Urinary bladder (tissue), 4 donors: ENCODE results near the gene KCTD16. TPM values are rescaled to one million over a fixed set of nuclear protein-coding genes. Genes with fewer than 3 reads are reported as not detected.

Experiments used
- DNase-seq: peaks from one replicate; pipeline ENCODE4 v3.0.0-alpha.2; 2015; ENCODE audit errors: extremely low spot score
- H3K27ac ChIP-seq: one replicate; pipeline ENCODE4 v1.5.1; 2013; ENCODE audit warnings: low read depth, mild to moderate bottlenecking, moderate library complexity
- H3K36me3 ChIP-seq: one replicate; pipeline ENCODE4 v1.6.1; 2013; ENCODE audit warnings: mild to moderate bottlenecking, moderate library complexity; ENCODE audit not compliant: insufficient read depth
- H3K4me1 ChIP-seq: one replicate; pipeline ENCODE4 v1.6.1; 2013; ENCODE audit warnings: mild to moderate bottlenecking, moderate library complexity; ENCODE audit not compliant: insufficient read depth
- H3K4me3 ChIP-seq: one replicate; pipeline ENCODE4 v1.5.1; 2013; ENCODE audit warnings: low read depth, low read length
- WGBS: extraction: QIAGEN DNeasy Blood & Tissue Kit; methylation state at CpG from one replicate; pipeline ENCODE4 v1.1.7; 2013; 5-methylcytosine and 5-hydroxymethylcytosine counted together
- polyA plus RNA-seq: library from polyadenylated mRNA; stranded (reverse); fragments of 200-250 nt; gene quantifications from one replicate; pipeline ENCODE4 v1.2.3, GENCODE V29; 2013
- total RNA-seq: library from RNA; depleted of rRNA; stranded (reverse); fragments of >200 nt; gene quantifications from one replicate; pipeline ENCODE4 v1.2.3, GENCODE V29; 2014
- donor health status: healthy with polysubstance abuse.
- donor health status: healthy.

The KCTD16 gene
- total and polyA plus RNA-seq, 2 donors = 0.06 to 1.6 TPM

DNA sequence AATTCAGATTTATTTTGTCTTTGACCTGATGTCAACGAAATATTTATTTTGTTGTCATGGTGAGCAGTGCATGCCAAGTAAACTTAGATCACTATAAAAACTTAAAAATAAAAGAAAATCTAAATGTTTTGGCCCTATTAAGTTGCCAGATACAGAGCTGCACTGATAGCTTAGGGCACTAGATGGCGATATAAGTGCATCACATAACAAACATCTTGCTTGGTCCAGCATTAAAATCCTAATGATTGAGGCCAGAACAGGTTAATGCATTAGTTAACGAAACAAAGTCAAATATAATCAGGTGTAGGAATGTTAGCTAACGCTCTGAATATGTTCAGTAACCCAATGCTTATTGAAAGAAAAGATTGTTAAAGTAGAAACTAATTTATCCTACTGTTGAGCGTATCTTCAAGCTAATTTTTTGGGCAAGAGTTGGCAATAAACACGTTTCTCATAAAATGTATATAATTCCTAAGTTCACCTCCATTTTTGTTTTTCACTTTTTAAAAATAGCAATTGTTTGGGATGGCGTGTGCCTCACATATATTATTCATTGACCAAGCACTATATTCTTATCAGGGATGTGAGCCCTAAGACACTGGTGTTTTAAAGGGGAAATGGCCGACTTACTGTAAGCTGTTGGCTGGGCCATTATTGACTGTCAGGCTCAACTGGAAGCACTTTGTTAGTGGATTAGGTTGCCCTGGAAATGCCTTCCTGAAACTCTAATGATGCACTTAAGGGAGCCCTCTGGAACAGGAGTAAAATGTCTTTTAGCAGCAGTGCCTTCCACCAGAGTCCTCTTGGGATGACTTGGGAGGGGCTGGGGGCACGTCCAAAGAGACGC is 33.3 kb downstream of the KCTD16 start:
- H3K4me3 ChIP-seq = no peak overlapping the region
- peak; percentile 60 for DNase-seq
- no peak overlapping the region for H3K27ac ChIP-seq
- no peaks in the 10 kb centered on the region for H3K4me1 ChIP-seq
- WGBS = 37% methylated on average over 10 of the region's 10 CpGs
- H3K36me3 ChIP-seq = no peaks in the 10 kb centered on the region

DNA sequence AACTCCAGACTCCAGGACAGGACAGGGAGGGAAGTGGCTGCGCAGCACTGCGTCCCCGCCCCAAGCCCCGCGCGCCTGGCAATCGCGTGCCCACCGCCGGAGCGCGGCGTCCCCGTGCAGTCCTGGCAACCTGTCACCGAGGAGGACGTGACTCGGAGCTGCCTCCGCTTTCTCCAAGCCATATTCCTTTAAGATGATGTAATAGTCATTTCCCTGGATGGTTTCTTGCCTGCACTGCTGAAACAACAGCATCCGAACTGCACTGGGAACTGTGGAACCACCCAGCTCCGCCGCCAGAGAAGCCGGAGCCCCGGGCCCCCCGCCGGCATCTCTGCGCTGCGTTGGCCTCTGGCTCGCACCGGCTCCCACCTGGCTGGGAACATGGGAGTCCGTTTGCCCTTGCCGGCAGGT is 34.5 kb downstream of the KCTD16 start:
- WGBS = 1% methylated on average over 31 of the region's 31 CpGs
- H3K36me3 ChIP-seq = no peaks in the 10 kb centered on the region
- DNase-seq = no peak

DNA sequence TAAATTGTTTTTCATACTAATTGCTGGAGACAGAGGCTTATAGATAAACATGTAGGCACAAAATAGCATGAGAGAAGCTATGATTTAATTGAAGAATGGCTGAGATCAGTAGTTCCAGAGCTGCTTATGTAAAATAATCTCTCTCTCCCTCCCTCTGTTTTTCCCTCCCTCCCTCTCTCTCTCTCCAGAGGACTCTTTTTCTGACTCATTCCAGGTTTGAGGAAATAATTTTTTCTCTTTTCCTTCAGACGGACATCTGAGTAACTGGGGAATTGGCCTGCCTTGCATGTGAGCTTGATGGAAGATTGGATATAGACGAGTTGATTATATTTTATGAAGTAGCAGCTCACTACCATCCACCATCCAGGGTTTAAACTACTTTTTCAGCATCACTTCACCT is 35.5 kb downstream of the KCTD16 start:
- Histone ChIP-seq H3K27ac (no peak overlapping the region), H3K4me3 (no peak overlapping the region), H3K4me1 (no peaks in the 10 kb centered on the region), H3K36me3 (no peaks in the 10 kb centered on the region)
- no peak for DNase-seq
- 47% methylated on average over 2 of the region's 2 CpGs for WGBS

More for the DNA sequence above, 34.5 kb downstream of the KCTD16 start:
- Histone ChIP-seq H3K27ac (no peak overlapping the region), H3K4me1 (no peaks in the 10 kb centered on the region), H3K4me3 (peak overlapping the region; percentile 15)

DNA sequence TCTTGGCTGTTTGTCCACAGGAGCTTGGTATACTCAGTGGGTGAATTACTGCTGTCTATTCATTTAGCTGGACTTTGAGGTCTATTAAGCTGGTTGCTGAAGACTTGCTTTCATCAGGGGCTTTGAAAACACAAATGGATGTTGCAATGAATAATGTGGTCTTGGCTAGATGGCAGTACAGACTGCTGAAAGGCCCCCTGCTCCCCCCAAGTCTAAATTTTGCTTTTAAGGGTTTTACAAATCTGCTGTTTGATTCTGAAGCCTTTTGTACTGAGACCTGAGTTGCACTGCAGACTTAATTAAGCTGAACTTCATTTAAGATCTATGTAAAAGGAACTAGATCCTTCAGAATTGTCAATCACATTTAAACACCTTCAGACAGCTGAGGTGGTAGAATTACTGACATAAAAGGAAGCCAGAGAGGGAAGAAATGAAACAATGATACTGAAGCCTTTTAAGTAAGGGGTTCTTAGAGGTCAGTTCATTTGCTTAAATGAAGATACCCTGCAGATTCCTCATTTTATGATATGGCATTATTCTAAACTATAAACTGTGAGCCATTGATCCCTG is 37.3 kb downstream of the KCTD16 start:
- DNase-seq = no peak
- no peaks in the 10 kb centered on the region for H3K4me1 ChIP-seq
- H3K36me3 ChIP-seq = no peaks in the 10 kb centered on the region
- no peak overlapping the region for H3K4me3 ChIP-seq
- no peak overlapping the region for H3K27ac ChIP-seq

DNA sequence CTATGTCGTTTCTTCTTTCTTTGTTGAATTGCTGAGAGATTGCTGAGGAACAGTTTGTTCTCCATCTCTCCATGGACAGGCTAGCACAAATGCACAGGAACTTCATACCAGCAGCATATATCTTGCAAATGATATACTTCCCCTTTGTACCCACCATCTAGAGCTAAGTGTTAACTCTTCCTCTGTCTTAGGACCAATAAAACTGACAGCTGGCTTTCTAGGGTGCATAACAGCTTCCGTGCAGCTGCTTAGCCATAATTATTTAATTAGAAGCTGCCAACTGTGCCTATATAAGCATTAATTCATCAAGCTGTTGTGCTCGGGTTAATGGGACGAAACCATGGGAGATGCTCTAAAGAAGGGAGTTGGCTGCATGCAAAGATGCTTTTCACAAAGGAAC is 38.7 kb downstream of the KCTD16 start:
- no peak overlapping the region for H3K27ac ChIP-seq
- WGBS = 65% methylated on average over 4 of the region's 4 CpGs
- no peaks in the 10 kb centered on the region for H3K4me1 ChIP-seq
- H3K36me3 ChIP-seq = no peaks in the 10 kb centered on the region
- no peak overlapping the region for H3K4me3 ChIP-seq
- no peak for DNase-seq

DNA sequence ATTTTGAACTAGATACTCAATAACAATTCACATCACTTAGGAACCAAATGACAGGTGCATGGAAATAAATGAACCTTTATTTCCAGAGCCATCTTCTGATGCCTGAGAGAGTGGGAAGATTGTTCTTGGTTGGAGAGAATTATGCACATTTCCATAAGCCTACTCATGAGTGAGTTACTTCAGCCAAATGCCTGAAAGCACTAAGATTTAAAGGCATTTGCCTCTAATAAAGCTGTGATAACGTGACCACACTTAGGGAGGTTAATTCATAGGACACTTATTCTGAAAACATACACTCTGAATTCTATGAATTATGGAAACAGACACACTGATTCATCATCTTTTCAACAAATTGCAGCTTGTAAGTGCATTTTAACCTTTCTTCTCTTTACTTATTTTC is 40.0 kb downstream of the KCTD16 start:
- Histone ChIP-seq H3K4me1 (no peaks in the 10 kb centered on the region), H3K36me3 (no peaks in the 10 kb centered on the region), H3K4me3 (no peak overlapping the region), H3K27ac (no peak overlapping the region)
- 43% methylated on average over 1 of the region's 1 CpG for WGBS
- no peak for DNase-seq

DNA sequence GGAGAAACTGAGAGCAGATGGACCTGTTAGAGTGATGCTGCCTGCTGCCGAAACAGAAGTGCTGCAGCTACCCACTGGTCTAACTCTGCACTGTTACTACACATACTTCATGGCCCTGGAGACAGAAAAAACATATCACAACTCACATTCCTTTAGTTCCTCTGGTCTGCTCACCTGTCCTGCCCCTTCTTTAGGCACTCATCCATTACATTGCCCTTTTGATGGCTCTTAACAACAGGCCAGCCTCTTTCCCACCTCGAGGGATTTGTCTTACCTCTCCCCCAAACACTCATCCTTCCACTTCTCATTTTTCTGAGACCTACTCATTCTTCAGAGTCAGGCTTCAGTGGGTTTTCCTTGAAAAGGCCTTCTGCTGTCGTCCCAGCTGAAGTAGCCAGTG is 49.2 kb downstream of the KCTD16 start:
- Histone ChIP-seq H3K36me3 (no peaks in the 10 kb centered on the region), H3K4me3 (no peak overlapping the region), H3K4me1 (no peaks in the 10 kb centered on the region), H3K27ac (no peak overlapping the region)
- WGBS = 66% methylated on average over 3 of the region's 3 CpGs
- no peak for DNase-seq

DNA sequence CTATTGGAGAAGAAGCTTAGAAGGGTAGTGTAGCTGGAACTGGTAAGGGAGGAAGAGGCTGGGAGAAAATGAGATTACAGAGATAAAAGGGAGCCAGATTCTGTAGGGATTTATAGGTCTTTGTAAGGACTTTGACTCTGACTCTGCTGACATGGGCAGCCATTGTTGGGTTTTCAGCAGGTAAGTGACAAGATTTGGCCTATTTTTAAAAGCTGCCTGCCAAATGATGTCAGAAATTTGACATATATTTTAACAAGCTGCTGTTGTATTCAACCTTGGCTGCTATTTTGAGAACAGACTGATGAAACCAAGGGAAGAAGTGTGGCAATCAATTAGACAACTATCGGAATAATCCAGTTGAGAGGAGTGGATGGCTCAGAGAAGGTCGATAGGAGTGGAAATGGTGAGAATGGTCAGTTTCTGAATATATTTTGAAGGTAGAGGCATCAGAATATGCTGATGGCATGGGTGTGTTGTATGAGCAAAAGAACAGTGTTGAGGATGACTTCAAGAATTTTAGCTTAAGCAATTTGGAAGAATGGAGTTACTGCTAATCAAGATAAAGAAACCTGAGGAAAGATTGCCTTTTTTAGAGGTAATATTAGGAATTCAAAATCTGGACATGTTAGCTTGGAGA is 56.8 kb downstream of the KCTD16 start:
- Histone ChIP-seq H3K4me3 (no peak overlapping the region), H3K36me3 (no peaks in the 10 kb centered on the region), H3K27ac (no peak overlapping the region), H3K4me1 (no peaks in the 10 kb centered on the region)
- WGBS = 81% methylated on average over 2 of the region's 2 CpGs
- no peak for DNase-seq

DNA sequence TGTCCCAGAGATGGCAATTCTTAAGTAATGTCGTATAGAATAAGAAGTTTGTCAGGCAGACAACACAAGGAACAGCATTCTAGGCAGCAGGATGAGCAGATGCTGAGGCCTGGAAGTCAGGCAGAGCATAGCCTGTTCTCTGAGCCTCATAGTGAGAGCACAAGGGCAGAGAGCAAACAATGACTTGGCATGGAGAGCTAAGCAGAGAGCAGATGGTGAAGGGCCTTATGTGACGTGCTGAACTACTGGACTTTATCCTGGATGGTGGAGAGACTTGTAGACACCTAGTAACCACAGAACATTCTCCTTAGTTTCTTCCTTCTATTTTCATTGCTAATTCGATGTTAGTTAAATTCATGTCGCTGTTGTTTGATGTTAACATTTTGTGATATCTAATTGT is 60.1 kb downstream of the KCTD16 start:
- no peak for DNase-seq
- no peaks in the 10 kb centered on the region for H3K36me3 ChIP-seq
- H3K27ac ChIP-seq = no peak overlapping the region
- H3K4me1 ChIP-seq = no peaks in the 10 kb centered on the region
- WGBS = 83% methylated on average over 4 of the region's 4 CpGs
- H3K4me3 ChIP-seq = no peak overlapping the region

DNA sequence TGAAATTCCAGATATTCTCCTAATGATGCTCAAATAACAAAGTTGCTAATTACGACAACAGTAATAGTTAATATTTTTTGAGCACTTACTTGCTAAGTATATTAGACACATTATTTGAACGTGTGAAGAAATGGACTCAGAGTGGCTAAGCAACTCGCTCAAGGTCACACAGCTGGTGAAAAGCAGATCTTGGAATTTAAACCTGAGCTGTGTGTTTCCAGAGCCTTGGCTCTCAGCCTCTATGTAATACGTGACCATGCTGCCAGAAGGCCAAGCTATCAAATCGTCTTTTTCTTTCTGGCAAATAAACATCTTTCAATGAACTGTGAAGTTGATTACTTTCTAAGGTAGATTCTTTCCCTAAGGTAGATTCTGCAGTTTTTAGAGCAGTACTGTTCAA is 61.6 kb downstream of the KCTD16 start:
- DNase-seq = no peak
- Histone ChIP-seq H3K4me3 (no peak overlapping the region), H3K27ac (no peak overlapping the region), H3K36me3 (no peaks in the 10 kb centered on the region), H3K4me1 (no peaks in the 10 kb centered on the region)
- WGBS = 83% methylated on average over 5 of the region's 5 CpGs

DNA sequence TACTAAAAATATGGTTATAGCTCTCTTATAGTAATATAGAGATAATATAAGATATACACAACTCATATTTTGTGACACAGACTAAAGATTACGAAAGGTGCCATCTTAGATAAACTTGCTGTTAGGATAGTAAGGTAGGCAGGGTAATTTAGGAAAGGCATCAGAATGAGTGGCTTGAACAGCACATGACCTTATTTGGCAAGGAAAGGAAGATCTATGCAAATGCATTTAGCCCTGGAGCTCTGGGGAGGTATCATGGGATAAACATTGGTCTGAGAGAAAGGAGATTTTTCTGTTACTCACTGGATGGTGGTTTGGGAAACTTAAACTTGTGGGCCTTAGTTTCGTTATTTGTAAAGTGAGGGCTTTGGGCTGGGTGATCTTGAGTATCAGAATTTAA is 65.8 kb downstream of the KCTD16 start:
- DNase-seq = no peak
- no peaks in the 10 kb centered on the region for H3K4me1 ChIP-seq
- no peaks in the 10 kb centered on the region for H3K36me3 ChIP-seq
- H3K27ac ChIP-seq = no peak overlapping the region
- H3K4me3 ChIP-seq = no peak overlapping the region
- 79% methylated on average over 2 of the region's 2 CpGs for WGBS

DNA sequence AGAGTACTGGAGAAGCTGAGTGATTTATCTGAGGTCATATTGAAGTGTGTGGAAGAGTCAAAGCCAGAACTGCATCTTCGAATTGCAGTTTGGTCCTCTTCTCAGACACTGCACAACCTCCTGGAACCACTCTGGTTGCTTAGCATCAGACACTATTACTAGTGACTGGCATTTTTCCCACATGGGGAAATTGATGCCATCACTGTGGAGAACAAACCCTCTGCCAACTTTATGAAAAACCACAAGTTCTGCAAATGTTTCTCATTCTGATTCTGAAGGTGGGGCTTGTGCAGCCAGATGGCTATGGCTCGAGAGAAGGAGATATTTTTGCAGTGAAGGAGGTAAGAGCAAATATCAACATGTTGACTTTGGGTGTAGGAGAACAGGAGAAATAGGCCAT is 67.2 kb downstream of the KCTD16 start:
- Histone ChIP-seq H3K4me1 (no peaks in the 10 kb centered on the region), H3K36me3 (no peaks in the 10 kb centered on the region), H3K27ac (no peak overlapping the region), H3K4me3 (no peak overlapping the region)
- WGBS = 61% methylated on average over 2 of the region's 2 CpGs
- no peak for DNase-seq

DNA sequence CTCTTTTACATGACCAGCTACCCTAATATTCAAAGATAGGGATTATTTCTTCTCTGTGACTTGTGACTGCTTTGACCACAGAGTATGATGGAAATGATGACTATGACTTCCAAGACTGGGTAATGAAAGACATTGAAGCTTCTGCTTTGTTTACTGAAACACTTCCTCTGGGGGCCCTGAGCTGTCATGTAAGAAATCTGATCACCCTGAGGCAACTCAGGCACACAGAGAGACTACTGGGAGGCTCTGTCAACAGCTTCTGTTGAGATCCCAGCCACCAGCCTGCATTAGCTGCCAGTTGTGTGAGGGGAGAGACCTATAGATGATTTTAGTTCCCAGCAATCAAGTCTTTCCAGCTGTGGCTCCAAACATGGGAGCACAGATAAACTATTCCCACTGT is 76.5 kb downstream of the KCTD16 start:
- Histone ChIP-seq H3K36me3 (no peaks in the 10 kb centered on the region), H3K4me3 (no peak overlapping the region), H3K4me1 (no peaks in the 10 kb centered on the region), H3K27ac (no peak overlapping the region)
- DNase-seq = no peak

DNA sequence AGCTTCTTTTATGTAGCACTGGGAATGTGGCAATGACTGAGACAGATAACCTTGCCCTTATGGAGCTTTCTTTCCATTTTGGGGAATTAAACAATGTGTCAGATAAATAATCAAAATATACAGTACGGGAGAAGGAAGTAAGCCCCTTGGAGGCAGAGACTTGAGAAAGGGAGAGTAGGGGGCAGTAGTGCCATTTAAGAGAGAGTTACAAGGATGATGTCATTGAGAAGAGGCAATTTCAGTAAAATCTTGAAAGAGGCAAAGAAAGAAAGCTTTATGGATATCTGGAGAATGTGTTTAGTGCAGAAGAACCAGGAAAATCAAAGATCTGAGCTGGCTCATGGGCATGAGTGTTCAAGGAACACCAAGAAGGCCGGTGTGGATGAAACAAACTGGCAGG is 77.3 kb downstream of the KCTD16 start:
- DNase-seq = no peak
- Histone ChIP-seq H3K36me3 (no peaks in the 10 kb centered on the region), H3K27ac (no peak overlapping the region), H3K4me1 (no peaks in the 10 kb centered on the region), H3K4me3 (no peak overlapping the region)
- 64% methylated on average over 2 of the region's 2 CpGs for WGBS
